HCT116 (cell line): ENCODE results near the gene MARCHF2. TPM values are rescaled to one million over a fixed set of nuclear protein-coding genes. Genes with fewer than 3 reads are reported as not detected.

Experiments
- ATAC-seq: fragments of 200-7000 bp; cut with Tn5 transposase; 2 replicates; pipeline ENCODE4 v1.9.1; 2020; ENCODE audit warnings: mild to moderate bottlenecking, moderate library complexity
- BruUV-seq: library from RNA; stranded (reverse); fragments of 400-500 nt; replicated peaks from 2 replicates; lab custom pipeline; 2021; lab: Mats Ljungman, UMichigan
- CTCF ChIA-PET: fragments of 300-600 bp; sonication (Branson Sonifier 250); formaldehyde crosslinking; loops from one replicate; lab custom pipeline; 2021; ENCODE audit warnings: antibody characterized with exemption; lab: Charles Lee
- POLR2A ChIA-PET: fragments of 300-600, 350-600 bp; sonication (Branson Sonifier 250); formaldehyde crosslinking; loops from one replicate; lab custom pipeline; 2021; ENCODE audit warnings: antibody characterized with exemption; lab: Charles Lee
- RAD21 ChIA-PET, 2 experiments: fragments of 300-600 bp; sonication (Branson Sonifier 250); formaldehyde crosslinking; loops; one replicate each; lab custom pipeline; 2023; ENCODE audit warnings: low total read pairs in 2 of 2; ENCODE audit not compliant: uncharacterized antibody in 2 of 2, unreplicated experiment in 2 of 2, low non-redundant PET in 1 of 2; lab: Charles Lee
- DNase-seq: peaks from one replicate; pipeline ENCODE4 v3.0.0-alpha.2; 2010; ENCODE audit warnings: low read depth, low spot score
- H2AFZ ChIP-seq: fragments of 200-600 bp; shearing (Covaris generic), sonication (generic); 2 replicates; pipeline ENCODE4 v1.6.1; 2017; ENCODE audit warnings: low read depth, mixed run types, mixed read lengths, antibody characterized with exemption, low read length; ENCODE audit not compliant: poor library complexity, severe bottlenecking
- H3K27ac ChIP-seq: 2 replicates; pipeline ENCODE4 v1.5.1; 2012; ENCODE audit warnings: low read depth, low read length
- H3K27me3 ChIP-seq: fragments of 200-600 bp; sonication (generic); 2 replicates; pipeline ENCODE4 v1.6.1; 2016; ENCODE audit warnings: mixed run types, low read length, mixed read lengths; ENCODE audit not compliant: insufficient read depth
- H3K36me3 ChIP-seq, 2 experiments: fragments of 200-500 bp in 1 of 2; fragments of 200-600 bp in 1 of 2; sonication (Bioruptor generic) in 1 of 2; sonication (generic) in 1 of 2; 2 replicates each; pipeline versions ENCODE4 v1.5.1 to v1.6.1; 2014 to 2016; ENCODE audit warnings: low read length in 2 of 2, inconsistent platforms in 1 of 2, mixed read lengths in 1 of 2, mixed run types in 1 of 2; ENCODE audit not compliant: insufficient read depth in 2 of 2, control insufficient read depth in 1 of 2
- H3K4me1 ChIP-seq, 2 experiments: fragments of 200-600 bp in 1 of 2; sonication (generic) in 1 of 2; 2 replicates each; pipeline versions ENCODE4 v1.5.1 to v1.6.1; 2012 to 2017; ENCODE audit warnings: low read length in 2 of 2, inconsistent platforms in 1 of 2, mild to moderate bottlenecking in 1 of 2, mixed read lengths in 1 of 2, mixed run types in 1 of 2, moderate library complexity in 1 of 2; ENCODE audit not compliant: insufficient read depth in 2 of 2, control insufficient read depth in 1 of 2
- H3K4me2 ChIP-seq: fragments of 200-600 bp; sonication (generic); 2 replicates; pipeline ENCODE4 v1.6.1; 2017; ENCODE audit warnings: mixed run types, low read length, mixed read lengths
- H3K4me3 ChIP-seq, 2 experiments: fragments of 200-600 bp in 1 of 2; sonication (generic) in 1 of 2; replicated peaks in 1 of 2; 2 replicates each; pipeline ENCODE4 v1.5.1; 2011 to 2016; ENCODE audit warnings: low read length in 2 of 2, control low read depth in 1 of 2, low read depth in 1 of 2, mild to moderate bottlenecking in 1 of 2, mixed read lengths in 1 of 2, mixed run types in 1 of 2
- H3K79me2 ChIP-seq: fragments of 200-600 bp; sonication (generic); 2 replicates; pipeline ENCODE4 v1.6.1; 2017; ENCODE audit warnings: mild to moderate bottlenecking, mixed run types, low read length, moderate library complexity, mixed read lengths; ENCODE audit not compliant: insufficient read depth
- H3K9ac ChIP-seq: fragments of 200-600 bp; sonication (generic); 2 replicates; pipeline ENCODE4 v1.6.1; 2016; ENCODE audit warnings: low read length, mixed read lengths
- H3K9me2 ChIP-seq: fragments of 200-600 bp; sonication (generic), shearing (Covaris generic); 2 replicates; pipeline ENCODE4 v1.6.1; 2017; ENCODE audit warnings: mixed run types, mild to moderate bottlenecking, moderate library complexity; ENCODE audit not compliant: insufficient read depth
- H3K9me3 ChIP-seq, 2 experiments: fragments of 200-500 bp in 1 of 2; fragments of 200-600 bp in 1 of 2; sonication (Bioruptor generic) in 1 of 2; sonication (generic) in 1 of 2; 2 replicates each; pipeline ENCODE4 v1.6.1; 2014 to 2017; ENCODE audit warnings: low read length in 2 of 2, mixed read lengths in 2 of 2, inconsistent platforms in 1 of 2, low read depth in 1 of 2, mild to moderate bottlenecking in 1 of 2, mixed run types in 1 of 2, moderate library complexity in 1 of 2; ENCODE audit not compliant: control insufficient read depth in 1 of 2, insufficient read depth in 1 of 2
- H4K20me1 ChIP-seq: fragments of 200-600 bp; sonication (generic), shearing (Covaris generic); 2 replicates; pipeline ENCODE4 v1.6.1; 2017; ENCODE audit warnings: mixed run types, mild to moderate bottlenecking, moderate library complexity; ENCODE audit not compliant: insufficient read depth
- ATF3 ChIP-seq: IDR thresholded peaks from 2 replicates; pipeline ENCODE4 v1.6.1; 2012
- CBX3 ChIP-seq: IDR thresholded peaks from 2 replicates; pipeline ENCODE4 v1.6.1; 2012; ENCODE audit warnings: low read depth
- EGR1 ChIP-seq: IDR thresholded peaks from 2 replicates; pipeline ENCODE4 v1.6.1; 2012; ENCODE audit warnings: low read depth
- EZH2 ChIP-seq: fragments of 200-600 bp; sonication (generic); IDR thresholded peaks from 2 replicates; pipeline ENCODE4 v1.6.1; 2017; ENCODE audit warnings: antibody characterized with exemption, mixed run types
- MAX ChIP-seq: IDR thresholded peaks from 2 replicates; pipeline ENCODE4 v1.6.1; 2012
- POLR2A ChIP-seq: IDR thresholded peaks from 2 replicates; pipeline ENCODE4 v1.7.0; 2011; ENCODE audit warnings: borderline replicate concordance; ENCODE audit not compliant: insufficient read depth, insufficient read length; ENCODE audit errors: extremely low read depth
- POLR2AphosphoS5 ChIP-seq: IDR thresholded peaks from 2 replicates; pipeline ENCODE4 v1.6.1; 2011; ENCODE audit warnings: mild to moderate bottlenecking, low read depth, low read length, moderate library complexity
- SIN3A ChIP-seq: IDR thresholded peaks from 2 replicates; pipeline ENCODE4 v1.6.1; 2012; ENCODE audit warnings: low read depth
- SP1 ChIP-seq: IDR thresholded peaks from 2 replicates; pipeline ENCODE4 v1.6.1; 2012; ENCODE audit warnings: low read depth
- YY1 ChIP-seq: IDR thresholded peaks from 2 replicates; pipeline ENCODE4 v1.6.1; 2011; ENCODE audit warnings: low read length, low read depth, moderate library complexity, mild to moderate bottlenecking; ENCODE audit not compliant: insufficient replicate concordance; ENCODE audit errors: extremely low read depth
- ZBTB33 ChIP-seq: IDR thresholded peaks from 2 replicates; pipeline ENCODE4 v1.6.1; 2011; ENCODE audit warnings: mild to moderate bottlenecking, low read length, moderate library complexity; ENCODE audit not compliant: insufficient replicate concordance; ENCODE audit errors: extremely low read depth
- ZFX ChIP-seq: fragments of 450-650 bp; IDR thresholded peaks from 2 replicates; pipeline ENCODE4 v1.6.1; 2017
- ZNF274 ChIP-seq: fragments of 200-500 bp; sonication (Bioruptor generic); IDR thresholded peaks from 2 replicates; pipeline ENCODE4 v1.6.1; 2014; ENCODE audit warnings: mild to moderate bottlenecking, low read depth, low read length, inconsistent platforms
- intact Hi-C: fragments of 100-400 bp; cut with micrococcal nuclease; formaldehyde crosslinking; loops from 2 replicates; pipeline ENCODE4 v1.10.0; 2022
- total RNA-seq: library from RNA; stranded (reverse); gene quantifications from one replicate; pipeline ENCODE4 v1.2.1, GENCODE V29; 2021; ENCODE audit not compliant: unreplicated experiment

MARCHF2 gene
- total RNA-seq, 1 experiment from 2014 or later: 22.5 TPM

- Histone ChIP-seq H3K27me3 (no peaks in the 10 kb centered on the region), H4K20me1 (peaks cover 25% of the 10 kb centered on the region; the same call in 1 of the 2 replicates), H3K4me3 (peak within 1 kb of the TSS; percentile 65 to 78), H3K4me2 (peak within 1 kb of the TSS; percentile 71), H3K4me1 (peaks cover 22 to 46% of the 10 kb centered on the region in 2 experiments), H3K9me3 (no peaks in the 10 kb centered on the region), H3K27ac (peak within 1 kb of the TSS; percentile 98), H3K9ac (peak within 1 kb of the TSS; percentile 99), H3K79me2 (peaks cover 51% of the 10 kb centered on the region), H3K36me3 (peaks cover 15 to 18% of the 10 kb centered on the region in 2 experiments), H2AFZ (peak within 1 kb of the TSS; percentile 37), H3K9me2 (no peaks in the 10 kb centered on the region)
- BruUV-seq: no TSS peak
- intact Hi-C loops: loop anchor here (10.0 kb wide), 1 partner anchor 90 kb away; no protein-coding TSS in a partner anchor
- DNase-seq (peak; percentile 88), ATAC-seq (peak; percentile 94)
- ChIA-PET CTCF (interaction anchor here (1.1 to 1.6 kb wide), 2 partner anchors 31 to 90 kb away, joined by 3 to 9 read pairs; partner anchors contain the start of gene MARCHF2), RAD21 (no interaction called here), POLR2A (interaction anchor here (0.9 to 1.9 kb wide), 6 partner anchors 8 to 110 kb away, joined by 3 to 12 read pairs (median 3); partner anchors contain the start of genes ANGPTL4, MARCHF2 and ZNF414)
- TF ChIP-seq EGR1 (peak; percentile 81), SIN3A (peak; percentile 82), MAX (peak; percentile 86), ZNF274 (no peak), POLR2A (peak; percentile 94), CBX3 (no peak), ATF3 (no peak), POLR2AphosphoS5 (peak; percentile 91), SP1 (peak; percentile 44; the same call in 1 of the 2 replicates), ZFX (peak; percentile 99), EZH2 (no peak), ZBTB33 (peak; percentile 77), YY1 (peak; percentile 95)
Measured at GRCh38 chr19:8444677-8445487, 31.8 kb downstream of the MARCHF2 start, which contains the start of gene HNRNPM. TSS of gene HNRNPM (plus strand) at chr19:8444975. CDS start at chr19:8444999, 24 bp downstream.
